IPS-15b (cell line): ENCODE results near the gene POLRMT.

Experiments used
- H3K27me3 ChIP-seq: one replicate; pipeline ENCODE4 v1.6.1; 2013; ENCODE audit warnings: low read length; ENCODE audit not compliant: control insufficient read depth, insufficient read depth
- H3K36me3 ChIP-seq: one replicate; pipeline ENCODE4 v1.6.1; 2013; ENCODE audit warnings: low read length; ENCODE audit not compliant: control insufficient read depth, insufficient read depth
- H3K4me1 ChIP-seq: one replicate; pipeline ENCODE4 v1.6.1; 2013; ENCODE audit warnings: mild to moderate bottlenecking, low read length; ENCODE audit not compliant: control insufficient read depth, insufficient read depth
- H3K4me3 ChIP-seq: one replicate; pipeline ENCODE4 v1.5.1; 2013; ENCODE audit warnings: low read depth, low read length
- H3K9ac ChIP-seq: one replicate; pipeline ENCODE4 v1.6.1; 2013; ENCODE audit warnings: low read depth, mild to moderate bottlenecking, low read length
- H3K9me3 ChIP-seq: one replicate; pipeline ENCODE4 v1.6.1; 2013; ENCODE audit warnings: mild to moderate bottlenecking, low read length; ENCODE audit not compliant: control insufficient read depth, insufficient read depth

POLRMT gene

DNA sequence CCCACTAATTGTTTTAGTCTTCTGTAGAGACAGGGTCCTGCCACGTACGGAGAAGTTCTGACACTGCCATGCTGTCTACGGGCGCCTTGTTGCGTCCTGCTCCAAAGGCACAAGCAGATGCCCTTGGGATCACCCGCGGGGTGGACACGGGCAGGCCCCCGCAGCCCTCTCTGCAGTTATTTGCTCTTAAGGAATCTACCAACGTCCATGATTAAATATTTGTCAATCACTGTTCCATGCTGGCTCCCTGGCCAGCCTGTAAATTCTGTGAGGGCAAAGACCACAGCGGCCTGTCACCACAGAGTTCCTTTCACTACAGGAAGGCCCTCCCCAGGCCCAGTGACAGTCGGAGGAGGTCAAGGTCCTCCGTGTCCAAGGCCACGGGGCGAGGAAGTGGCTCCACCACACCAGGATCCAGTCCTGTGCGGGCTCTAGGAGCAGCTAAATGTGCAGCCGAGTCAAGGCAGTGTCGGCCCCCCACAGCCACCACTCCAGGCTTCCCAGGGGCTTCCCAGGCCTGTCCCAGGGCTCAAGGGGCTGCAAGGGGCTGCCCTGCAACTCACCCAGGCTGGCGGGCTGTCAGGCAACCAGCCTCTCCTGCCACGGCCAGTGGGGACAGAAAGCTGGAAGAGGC lies 27.6 kb upstream of the POLRMT start:
- peak overlapping the region; percentile 71 for H3K4me3 ChIP-seq
- H3K36me3 ChIP-seq, result peaks cover 12% of the 10 kb centered on the region
- H3K9me3 ChIP-seq, result no peaks in the 10 kb centered on the region
- H3K4me1 ChIP-seq, result peaks cover 2% of the 10 kb centered on the region
- H3K27me3 ChIP-seq, result peaks cover 2% of the 10 kb centered on the region
- peak overlapping the region; percentile 81 for H3K9ac ChIP-seq

DNA sequence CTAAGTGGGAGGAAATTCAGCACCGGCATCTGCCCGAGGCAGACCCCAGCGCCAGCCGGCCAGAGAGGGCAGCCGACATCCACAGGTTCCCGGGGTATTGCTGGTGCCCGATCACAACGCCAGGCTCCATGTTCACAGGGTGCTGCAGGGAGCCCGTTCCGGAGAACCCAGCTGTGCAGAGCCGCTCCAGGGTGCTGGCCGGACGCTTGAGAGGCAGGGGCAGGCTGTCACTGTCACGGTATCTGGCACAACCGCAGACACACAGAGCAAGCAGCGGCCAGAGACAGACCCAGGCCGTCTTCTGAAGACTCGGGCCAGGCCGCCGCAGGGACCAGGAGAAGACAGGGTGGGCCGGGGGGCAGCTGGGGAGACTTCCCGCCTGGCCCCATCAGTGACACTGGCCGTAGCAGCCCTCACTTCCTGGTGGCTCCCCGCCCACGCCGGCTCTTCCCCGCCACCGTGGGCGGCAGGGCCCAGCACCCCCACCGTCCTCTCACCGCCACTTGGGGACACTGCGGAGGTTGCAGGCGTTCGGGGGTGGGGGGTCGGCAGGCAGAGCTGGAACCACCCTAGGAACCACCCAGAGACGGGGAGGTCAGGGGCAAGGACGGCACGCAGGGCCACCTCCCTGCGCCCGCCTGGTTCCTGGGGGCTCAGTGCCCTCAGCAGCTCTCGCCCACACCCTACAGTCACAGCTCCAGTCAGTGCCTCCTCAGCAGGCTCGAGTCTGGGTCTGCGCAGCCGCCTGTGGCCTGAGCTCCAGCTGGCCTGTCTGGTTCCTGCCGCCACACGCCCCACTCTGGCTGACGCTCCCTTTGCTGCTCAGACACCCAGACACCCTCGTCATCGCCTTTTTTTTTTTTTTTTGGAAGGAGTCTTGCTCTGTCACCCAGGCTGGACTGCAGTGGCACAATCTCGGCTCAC lies 25.8 kb upstream of the POLRMT start:
- Histone ChIP-seq H3K4me3 (no peak overlapping the region), H3K4me1 (no peaks in the 10 kb centered on the region), H3K27me3 (no peaks in the 10 kb centered on the region), H3K36me3 (peaks cover 17% of the 10 kb centered on the region), H3K9ac (peak overlapping the region; percentile 47), H3K9me3 (no peaks in the 10 kb centered on the region)

DNA sequence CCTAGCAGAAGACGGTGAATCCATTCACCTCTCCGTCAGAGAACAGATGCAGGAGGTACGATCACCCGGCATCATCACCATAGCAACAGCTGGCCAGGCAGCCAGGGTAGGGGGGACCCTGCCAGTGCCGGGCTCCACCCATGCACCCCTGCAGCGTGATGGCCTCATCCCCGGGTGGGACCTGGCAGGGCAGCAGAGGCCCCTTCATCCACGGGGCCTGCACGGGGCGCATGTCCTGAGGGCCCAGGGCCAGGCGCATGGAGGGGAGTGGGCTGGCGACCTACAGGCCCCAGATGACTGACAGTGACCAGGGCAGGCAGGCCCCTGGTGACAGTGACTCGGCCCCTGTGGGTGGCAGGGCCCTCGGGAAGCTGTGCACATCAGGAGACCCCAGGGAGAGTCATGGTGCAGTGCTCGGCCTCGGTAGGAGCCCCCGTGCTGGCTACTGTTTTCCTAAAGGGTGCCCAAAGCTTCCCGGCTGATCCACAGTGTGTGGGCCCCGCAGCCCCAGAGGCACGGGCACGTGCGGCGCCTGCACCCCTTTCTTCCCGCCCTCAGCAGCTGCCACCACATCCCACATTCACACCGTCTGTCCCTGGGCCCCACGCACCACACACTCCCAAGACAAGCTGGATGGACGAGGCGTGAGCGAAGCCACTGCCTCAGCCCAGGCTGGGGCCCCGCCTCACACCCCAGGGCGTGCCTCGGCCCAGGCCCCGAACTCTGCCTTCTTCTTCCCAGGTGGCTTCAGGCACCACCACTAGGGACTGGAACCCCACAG lies 24.9 kb upstream of the POLRMT start:
- Histone ChIP-seq H3K4me3 (no peak overlapping the region), H3K9ac (no peak overlapping the region), H3K9me3 (no peaks in the 10 kb centered on the region), H3K27me3 (no peaks in the 10 kb centered on the region), H3K4me1 (no peaks in the 10 kb centered on the region), H3K36me3 (peaks cover 25% of the 10 kb centered on the region)

DNA sequence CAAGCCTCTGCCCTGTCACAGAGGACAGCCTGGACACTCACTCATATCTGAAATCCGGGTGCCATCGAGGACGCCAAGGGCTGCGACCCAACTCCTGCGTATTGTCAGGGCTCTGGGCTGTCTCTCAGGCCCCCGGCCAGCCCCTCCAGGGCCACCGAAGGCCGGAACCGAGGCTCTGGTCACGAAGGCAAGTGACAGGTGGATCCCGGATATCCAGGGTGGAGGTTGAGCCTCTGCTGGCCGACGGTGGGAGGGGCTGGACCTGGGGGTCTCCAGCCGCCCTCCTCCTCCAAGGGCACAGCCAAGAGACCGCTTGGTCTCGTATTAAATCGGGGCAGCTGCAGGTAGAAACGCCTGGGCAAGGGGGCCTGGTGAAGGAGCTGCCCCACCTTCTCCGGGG lies 24.3 kb upstream of the POLRMT start:
- H3K9ac ChIP-seq, result no peak overlapping the region

DNA sequence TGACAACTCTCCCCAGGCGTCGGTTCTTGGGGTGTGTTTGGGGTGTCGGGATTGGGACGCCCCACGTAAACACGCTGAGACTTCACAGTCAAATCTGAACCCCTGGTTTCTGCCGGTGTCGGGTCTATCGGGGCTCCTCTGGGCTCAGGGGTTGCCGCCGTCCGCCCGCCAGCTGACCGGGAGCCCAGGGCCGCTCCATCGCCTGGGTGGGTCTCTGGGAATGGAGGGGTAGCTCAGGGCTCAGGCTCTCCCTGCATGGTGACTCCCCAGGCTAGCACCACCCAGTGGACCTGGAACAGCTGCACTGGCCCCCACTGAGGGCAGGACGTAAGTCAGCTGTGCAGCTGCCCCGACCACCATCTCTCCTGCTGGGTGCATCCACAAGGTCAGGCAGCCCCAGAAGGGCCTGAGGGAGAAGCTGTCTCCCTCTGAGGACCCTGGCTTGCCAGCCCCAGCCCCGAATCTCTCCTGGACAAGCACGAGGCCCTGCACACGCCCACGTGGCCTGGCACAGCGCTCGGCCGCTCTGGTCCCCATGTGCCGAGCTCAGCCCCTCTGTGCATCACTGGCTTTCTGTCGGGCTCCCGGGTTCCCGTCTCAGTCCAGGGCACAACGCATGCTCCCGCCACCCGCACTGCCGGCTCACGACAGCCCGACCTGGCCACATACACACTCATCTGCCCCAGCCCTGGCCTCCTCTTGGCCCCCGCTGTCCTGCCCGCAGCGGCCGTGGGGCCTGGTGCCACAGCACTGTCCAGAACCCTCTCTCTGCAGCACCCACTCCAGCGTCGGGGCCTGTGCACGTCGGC lies 23.6 kb upstream of the POLRMT start:
- no peaks in the 10 kb centered on the region for H3K4me1 ChIP-seq
- H3K9me3 ChIP-seq, result no peaks in the 10 kb centered on the region
- peaks cover 38% of the 10 kb centered on the region for H3K36me3 ChIP-seq
- H3K27me3 ChIP-seq, result no peaks in the 10 kb centered on the region
- no peak overlapping the region for H3K4me3 ChIP-seq
- H3K9ac ChIP-seq, result no peak overlapping the region

More for the DNA sequence above, 24.3 kb upstream of the POLRMT start:
- H3K9me3 ChIP-seq, result no peaks in the 10 kb centered on the region
- no peak overlapping the region for H3K4me3 ChIP-seq
- no peaks in the 10 kb centered on the region for H3K4me1 ChIP-seq
- H3K36me3 ChIP-seq, result peaks cover 32% of the 10 kb centered on the region
- no peaks in the 10 kb centered on the region for H3K27me3 ChIP-seq

DNA sequence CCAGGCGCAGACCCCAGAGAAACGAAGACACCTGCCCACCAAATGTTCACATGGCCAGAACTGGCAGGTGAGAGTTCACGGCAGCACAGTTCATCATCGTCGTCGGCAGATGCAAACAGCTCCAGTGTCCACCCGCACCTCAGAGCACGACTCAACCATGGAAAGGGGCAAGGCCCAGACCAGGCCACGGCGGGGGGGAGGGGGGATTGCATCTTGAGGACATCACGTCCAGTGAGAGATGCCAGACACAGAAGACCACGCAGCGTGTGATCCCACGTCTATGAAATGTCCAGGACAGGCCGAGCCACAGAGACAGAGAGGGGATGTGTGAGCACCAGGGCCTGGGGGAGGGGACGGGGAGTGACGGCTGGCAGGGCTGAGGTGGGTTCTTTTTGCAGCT lies 22.4 kb upstream of the POLRMT start:
- no peak overlapping the region for H3K4me3 ChIP-seq
- no peaks in the 10 kb centered on the region for H3K4me1 ChIP-seq
- H3K27me3 ChIP-seq, result no peaks in the 10 kb centered on the region
- peaks cover 45% of the 10 kb centered on the region for H3K36me3 ChIP-seq
- no peaks in the 10 kb centered on the region for H3K9me3 ChIP-seq
- H3K9ac ChIP-seq, result peak overlapping the region; percentile 41

DNA sequence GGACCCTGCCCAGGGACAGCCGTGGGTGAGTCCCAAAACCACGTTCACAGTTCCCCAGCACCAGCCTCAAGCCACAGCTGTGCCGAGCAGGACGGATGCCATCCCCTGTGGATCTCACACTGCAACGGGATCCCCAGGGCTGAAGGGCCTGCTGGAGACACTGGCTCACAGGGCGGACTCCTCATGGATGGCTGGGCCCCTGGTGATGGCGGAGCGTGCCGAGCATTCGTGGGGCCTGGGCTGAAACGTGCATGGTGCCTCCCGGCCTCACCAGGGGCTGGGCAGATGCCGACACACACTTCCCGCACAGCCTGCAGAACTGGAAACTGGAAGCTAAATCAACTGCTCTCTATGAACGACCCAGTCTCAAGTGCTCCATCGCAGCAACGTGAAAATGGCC lies 20.1 kb upstream of the POLRMT start:
- no peak overlapping the region for H3K4me3 ChIP-seq
- H3K36me3 ChIP-seq, result peaks cover 46% of the 10 kb centered on the region

DNA sequence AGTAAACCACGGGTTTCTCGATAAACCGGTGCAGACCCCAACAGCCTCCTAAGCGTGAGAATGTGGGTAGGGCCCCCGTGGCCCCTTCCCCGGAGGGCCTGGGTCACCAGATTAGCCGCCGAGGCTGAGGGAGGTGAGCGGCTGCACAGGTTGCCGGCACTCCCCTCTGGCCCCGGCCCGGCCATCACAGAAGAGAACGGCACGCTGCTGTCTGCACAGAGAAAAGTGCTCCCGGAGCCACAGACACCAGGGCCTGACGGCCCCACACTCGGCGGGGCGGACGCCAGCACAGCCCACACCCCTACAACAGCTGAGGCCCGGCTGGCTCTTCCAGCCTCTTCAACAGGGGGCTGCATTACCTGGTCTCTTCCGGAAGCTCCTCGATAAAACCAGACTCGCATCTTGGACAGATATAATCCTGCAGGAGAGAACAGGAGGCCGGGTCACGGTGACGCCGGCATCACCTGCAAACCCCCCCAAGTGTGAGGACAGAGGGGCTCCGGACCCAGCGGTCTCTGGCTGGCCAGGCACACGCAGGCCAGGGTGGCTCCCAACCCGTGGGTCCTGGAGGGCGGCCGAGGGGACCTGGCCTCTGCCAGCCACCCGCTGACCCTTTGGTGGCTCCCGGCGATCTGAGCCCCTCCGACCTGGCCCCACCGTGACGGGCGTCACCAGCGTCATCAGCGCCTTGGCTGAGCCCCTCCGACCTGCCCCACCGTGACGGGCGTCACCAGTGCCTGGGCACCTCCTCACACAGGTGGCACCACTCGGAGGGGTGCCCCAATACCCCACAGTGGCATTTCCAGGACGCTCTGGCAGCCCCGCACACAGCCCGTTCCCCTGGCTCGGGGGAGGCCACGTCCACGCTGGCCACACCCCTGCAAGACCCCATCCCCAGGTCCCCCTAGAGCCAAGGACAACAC lies 19.4 kb upstream of the POLRMT start:
- Histone ChIP-seq H3K36me3 (peaks cover 50% of the 10 kb centered on the region), H3K4me1 (no peaks in the 10 kb centered on the region), H3K4me3 (no peak overlapping the region), H3K27me3 (no peaks in the 10 kb centered on the region), H3K9ac (no peak overlapping the region), H3K9me3 (no peaks in the 10 kb centered on the region)

More for the DNA sequence above, 20.1 kb upstream of the POLRMT start:
- Histone ChIP-seq H3K9me3 (no peaks in the 10 kb centered on the region), H3K4me1 (no peaks in the 10 kb centered on the region), H3K27me3 (no peaks in the 10 kb centered on the region), H3K9ac (no peak overlapping the region)

DNA sequence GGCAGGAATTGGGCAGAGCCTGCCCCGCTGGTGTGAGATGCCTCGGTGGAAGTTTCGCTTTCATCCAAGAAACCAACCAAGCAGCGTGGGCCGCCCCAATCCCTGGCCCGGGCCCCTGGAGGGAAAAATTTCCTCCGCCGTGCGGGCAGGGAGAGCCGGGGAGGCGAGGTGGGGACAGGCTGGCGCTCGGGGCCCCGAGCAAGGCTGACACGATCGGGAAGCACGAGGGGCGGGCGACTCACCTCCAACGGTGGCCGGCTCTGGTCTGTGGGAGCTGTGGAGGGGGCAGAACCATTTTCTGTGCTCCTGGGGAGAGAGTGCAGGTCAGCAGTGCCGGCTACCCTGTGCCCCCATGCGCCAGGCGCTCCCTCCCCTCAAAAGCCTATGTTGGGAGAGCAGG lies 18.7 kb upstream of the POLRMT start:
- Histone ChIP-seq H3K9me3 (no peaks in the 10 kb centered on the region), H3K4me1 (no peaks in the 10 kb centered on the region), H3K27me3 (no peaks in the 10 kb centered on the region), H3K9ac (no peak overlapping the region), H3K36me3 (peaks cover 56% of the 10 kb centered on the region), H3K4me3 (no peak overlapping the region)

DNA sequence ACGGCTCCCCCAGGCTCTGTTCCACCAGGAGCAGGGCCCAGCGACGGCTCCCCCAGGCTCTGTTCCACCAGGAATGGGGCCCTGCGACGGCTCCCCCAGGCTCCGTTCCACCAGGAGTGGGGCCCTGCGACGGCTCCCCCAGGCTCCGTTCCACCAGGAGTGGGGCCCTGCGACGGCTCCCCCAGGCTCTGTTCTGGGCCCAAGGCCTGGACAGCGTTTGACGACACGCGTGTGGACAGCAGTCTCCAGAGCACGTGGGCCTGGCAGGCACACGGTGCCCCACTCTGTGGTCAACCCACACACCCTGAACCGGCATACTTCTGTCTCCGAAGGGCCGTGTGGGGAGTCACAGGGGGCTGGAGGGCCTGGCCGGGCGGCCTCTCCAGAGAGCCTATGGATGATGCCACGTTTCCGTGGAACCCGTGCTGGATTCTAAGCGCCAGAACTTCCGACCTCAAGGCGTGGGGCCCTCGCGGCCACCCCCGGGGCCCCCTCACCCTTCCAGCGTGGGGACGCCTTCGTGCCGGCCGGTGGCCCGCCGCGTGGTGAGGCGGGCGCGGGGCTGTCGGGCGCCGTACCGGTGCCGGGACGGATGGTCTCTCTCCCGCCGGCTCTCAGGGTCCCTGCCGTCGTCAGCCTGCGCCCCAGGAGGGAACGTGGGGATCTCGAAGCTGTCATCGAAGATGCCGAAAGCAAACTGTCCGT lies 17.9 kb upstream of the POLRMT start:
- Histone ChIP-seq H3K4me3 (no peak overlapping the region), H3K27me3 (no peaks in the 10 kb centered on the region), H3K9ac (no peak overlapping the region), H3K9me3 (no peaks in the 10 kb centered on the region), H3K36me3 (peaks cover 60% of the 10 kb centered on the region), H3K4me1 (no peaks in the 10 kb centered on the region)
